ENCODE results near the gene IGSF9.

Gene IGSF9

DNA sequence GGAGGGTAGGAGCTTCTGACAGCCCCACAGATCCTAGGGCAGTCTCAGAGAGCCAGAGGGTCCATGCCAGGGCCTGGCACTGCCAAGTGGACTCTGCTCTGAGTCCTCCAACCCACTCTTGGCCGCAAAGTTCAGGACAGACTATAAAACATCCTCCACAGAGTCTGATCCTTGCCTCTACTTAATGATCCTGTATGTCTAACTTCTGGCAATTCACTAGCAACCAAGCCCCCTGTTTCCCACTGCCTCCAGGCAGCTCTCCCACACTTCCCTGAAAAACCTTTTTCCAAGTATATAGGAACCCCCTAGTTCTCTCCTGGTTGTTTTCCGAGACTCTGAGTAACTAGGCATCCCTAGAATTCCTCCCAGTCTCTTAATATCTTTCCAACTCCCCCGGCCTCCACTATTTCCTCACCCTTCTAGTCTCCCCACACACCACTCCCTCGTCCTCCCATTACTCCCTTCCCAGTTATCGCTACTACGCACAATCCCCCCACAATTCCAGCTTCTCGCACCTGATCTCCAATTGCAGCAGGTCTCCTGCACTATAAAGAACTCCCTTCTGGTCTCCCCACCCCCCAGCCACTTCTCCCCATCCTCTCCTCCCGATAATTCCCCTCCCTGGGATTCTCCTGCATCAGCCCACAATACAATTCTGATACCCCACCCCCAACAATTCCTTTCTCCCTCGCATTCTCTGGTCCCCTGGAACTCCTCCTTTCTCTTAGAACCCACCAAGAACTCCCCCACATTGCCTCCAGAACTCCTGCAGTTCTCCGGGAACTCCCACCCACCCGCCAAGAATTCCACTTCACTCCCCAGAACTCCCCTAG is 574 bp downstream of the IGSF9 start:
- FAIRE-seq = no peak

DNA sequence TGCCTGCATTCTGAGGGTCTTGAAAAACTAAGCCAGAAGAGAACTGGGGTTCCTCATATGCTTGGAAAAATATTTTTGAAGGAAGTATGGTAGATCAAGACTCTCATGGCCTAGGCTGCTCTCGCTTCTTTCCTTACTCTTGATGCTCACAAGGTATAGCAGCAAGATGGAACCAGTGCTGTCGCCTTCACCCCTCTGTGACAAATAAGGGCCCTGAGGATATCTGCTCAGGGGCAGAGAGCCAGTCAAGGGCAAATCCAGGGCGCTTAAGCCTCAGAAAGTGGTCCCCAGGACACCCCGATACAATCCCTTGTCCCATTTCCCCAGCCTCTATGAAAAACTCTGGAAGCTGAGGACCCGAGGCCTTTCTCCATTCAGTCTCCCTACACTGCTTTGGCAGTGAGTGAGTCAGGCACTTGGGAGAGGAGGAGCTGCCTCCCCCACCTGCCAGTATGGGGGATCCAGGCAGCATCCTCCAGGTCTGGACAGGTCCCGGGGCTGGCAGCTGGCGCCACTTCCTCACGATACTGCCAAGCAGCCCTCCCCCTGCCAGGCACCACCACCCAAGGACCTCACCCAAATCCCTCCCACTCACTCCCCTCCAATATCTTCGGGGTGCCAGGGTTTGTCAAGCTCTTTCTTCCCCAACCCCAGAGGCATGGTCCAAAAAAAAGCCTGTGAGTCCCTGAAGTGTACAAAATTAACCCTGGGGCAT is 1.3 kb downstream of the IGSF9 start:
- FAIRE-seq = no peak

DNA sequence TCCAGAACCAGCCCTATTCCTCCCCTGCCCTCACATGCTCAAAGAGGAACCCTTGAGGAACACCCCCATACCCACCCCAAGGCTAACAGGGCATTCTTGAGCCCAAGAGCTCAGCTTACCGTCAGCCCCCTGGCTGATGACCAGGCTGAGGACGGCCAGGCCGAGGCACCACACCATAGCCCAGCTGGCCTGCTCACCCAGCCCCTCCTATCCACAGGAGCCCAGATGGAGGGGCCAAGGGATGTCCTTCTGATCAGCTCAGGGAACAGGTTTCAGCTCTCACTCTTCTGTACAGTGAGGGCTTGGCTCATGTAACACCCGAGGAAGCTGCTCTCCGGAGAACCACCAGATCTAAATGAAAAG is 2.2 kb downstream of the IGSF9 start:
- no peak for FAIRE-seq

DNA sequence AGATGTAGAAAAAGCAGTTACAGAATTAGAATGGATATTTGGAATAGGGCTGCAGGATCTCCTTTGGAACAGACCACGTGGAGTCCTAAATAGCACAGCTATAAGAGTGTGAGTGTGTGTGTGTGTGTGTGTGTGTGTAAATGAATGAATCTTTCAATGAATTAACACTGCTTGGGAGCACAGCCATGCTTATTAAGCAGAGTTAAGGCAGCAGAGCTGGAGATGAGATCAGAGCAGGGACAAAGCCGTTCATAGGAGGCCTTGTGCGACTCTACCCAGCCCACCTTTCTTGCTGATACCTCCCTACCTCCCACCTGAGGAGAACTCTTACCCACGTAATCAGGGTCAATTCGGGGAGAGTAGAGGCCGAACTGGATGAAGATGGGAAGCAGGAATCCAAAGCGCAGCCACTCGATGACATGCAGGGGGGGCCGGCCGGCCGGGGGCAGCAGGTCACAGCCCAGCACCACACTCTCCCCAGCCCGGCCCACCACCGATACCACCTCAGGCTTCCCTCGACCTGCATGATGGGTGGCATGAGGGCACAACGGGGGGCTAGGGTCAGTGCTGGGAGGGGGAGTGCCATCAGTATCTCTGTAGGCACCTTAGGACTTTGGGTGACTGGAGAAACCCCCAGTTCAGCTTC is 2.7 kb downstream of the IGSF9 start:
- FAIRE-seq = no peak

DNA sequence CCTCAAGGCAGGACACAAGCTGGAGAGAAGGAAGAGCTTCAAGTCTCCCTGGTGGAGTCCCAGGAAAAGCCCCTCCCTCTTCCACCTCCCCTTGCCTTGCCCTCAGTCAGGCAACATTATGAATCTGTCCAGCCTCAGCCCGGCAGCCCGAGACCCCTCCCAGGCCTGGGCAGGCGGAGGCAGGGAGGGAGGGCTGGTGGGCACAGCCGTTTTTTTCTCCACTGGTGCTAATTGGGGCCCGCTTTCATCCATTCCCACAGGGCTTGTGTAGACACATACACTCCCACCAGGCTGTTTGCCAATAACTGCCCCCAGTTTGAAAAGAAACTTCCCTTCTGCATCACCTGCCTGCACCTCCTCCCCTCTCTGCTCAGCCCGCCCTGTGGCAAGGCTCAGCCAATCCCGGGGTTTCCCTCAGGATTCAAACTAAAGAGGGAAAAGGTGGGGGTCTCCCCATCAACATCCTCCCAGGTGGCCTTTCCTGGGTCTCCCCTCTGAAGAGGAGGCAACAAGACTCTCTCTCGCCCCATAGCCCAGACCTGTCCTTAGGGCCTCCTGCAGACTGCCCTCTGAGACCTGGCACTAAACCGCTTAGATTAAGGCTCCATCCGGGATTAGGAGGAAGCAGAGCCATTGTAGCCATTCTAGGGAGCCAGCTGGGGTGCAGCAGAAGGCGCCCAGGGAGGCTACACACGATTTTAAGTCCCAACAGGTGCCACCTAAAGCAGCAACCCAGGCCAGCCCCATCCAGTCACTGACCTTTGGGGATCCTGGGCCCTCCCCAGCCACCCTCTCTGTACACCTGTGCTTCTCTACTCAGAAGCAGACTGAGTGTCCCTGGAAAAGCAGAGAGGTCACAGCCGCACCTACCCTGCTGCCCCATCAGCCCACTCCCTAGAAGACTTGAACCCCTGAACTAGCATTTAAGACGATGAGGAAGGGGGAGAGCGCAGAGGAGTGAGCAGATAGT is 3.5 kb downstream of the IGSF9 start:
- no peak for FAIRE-seq

DNA sequence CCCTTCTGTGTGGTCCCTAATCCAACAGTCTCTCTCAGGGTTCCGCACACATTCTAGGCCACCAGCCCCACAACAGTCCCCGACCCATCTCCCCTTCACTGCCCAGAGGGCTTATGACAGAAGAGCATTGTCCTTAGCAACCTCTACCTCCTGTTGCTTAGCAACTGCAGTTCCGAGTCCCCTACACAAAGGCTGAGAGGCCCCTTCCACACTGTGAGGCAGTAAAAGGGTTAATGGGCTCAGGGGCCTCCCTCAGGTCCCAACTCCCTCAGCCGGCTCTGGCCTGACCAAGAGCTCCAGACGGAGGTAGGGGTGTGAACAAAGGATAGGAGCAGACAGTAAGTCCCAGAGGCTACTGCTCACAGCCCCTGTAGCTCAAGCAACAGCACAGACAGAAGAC is 4.3 kb downstream of the IGSF9 start:
- no peak for FAIRE-seq

DNA sequence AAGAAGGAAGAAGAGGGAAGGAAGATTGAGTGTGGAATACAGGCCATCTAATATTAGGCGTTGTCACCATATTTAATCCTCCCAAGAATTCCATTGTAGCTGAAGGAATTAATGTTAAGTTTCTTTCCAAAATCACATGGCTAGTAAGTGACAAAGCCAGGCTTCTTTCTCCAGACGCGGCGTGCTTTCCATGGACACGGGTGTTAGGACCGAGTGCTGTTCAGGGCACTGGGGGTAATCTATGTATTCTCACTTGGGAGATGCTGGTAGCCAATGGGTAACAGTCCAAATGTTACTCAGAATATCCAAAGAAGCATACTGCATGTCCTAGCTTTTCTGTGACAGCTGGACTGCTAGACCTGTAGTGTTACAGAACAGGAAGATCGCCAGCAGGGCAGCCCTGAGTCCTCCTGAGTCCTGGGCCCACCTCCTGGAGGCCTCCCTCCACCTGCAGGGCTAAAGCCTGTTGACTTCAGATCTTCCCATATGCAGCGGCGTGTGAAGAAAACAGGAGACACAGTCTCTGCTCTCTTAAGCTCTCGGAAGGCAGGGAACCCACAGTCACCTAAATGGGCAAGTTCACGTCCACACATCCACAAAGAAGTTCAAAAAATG is 5.3 kb downstream of the IGSF9 start:
- no peak for FAIRE-seq

DNA sequence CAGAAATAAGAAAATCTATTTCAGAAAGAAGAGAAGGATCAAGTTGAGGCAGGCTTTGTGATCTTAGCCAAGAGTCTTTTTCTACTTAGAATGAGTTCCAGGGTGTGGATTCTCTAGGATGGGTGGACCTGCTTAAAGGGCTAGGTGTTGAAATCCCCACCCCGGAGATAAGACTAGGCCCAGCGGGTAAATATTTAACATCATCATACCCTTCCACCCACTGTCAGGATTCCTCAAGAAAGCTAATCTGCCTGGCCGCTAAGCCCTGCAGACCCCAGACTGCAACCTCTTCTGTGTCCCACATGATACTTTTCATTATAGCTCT is 5.8 kb downstream of the IGSF9 start:
- no peak for FAIRE-seq

DNA sequence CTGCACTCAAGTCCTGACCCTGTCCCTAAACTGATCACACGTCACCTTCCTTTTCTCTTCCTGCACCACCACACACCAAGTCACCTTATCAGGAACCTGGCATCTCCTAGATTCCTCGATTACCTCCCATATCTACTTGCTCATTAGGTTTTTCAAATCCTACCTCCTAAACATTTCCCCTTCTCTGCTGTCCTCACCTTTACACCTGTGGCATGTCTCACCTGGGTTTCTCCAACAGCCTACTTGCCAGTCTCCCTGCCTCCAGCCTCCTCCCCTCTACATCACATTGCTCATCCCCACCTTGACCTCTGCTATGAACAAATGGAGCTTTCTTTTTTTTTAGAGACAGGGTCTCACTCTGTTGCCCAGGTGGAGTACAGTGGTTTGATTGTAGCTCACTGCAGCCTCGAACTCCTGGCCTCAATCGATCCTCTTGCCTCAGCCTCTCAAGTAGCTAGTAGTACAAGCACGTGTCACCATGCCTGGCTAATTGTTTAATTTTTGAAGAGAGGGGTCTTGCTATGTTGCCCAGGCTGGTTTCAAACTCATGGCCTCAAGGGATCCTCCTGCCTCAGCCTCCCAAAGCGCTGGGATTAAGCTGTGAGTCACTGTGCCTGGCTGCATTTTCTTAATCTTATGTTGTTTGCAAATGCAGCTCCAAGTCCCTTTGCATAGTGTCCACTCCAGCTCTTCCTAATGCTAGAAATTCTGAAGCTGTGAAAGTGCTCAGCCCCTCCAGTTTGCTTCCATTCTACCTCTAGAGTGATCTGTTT is 6.3 kb downstream of the IGSF9 start:
- no peak for FAIRE-seq

DNA sequence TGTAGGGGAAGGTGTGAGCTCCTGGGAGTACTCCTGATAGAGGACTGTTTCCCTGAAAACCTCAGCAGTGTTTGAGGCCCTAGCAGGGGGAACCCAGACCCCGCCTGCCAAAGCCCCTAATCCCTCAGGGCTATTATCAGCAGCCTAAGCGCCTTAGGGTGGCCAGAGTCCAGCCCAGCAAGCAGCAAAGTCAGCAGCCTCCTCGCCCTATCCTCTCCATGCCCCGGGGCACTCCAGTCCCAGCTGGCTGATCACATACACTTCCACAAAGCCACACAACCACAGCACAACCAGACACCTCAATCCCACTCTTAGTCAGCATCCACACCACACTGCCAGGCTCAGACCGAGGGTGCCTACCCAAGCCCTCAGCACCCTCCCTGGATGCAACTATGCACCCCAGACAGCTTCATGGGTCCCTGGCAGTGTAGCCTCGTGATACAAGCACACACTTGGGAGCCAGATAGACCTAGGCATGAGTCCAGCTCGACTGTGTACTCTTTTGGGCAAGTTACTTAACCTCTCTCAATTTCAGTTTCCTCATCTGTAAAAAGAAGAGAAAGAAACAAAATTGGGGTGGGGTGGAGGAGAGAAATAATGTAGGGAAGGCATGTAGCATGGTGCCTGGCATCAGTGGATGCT is 7.1 kb downstream of the IGSF9 start:
- FAIRE-seq = no peak

DNA sequence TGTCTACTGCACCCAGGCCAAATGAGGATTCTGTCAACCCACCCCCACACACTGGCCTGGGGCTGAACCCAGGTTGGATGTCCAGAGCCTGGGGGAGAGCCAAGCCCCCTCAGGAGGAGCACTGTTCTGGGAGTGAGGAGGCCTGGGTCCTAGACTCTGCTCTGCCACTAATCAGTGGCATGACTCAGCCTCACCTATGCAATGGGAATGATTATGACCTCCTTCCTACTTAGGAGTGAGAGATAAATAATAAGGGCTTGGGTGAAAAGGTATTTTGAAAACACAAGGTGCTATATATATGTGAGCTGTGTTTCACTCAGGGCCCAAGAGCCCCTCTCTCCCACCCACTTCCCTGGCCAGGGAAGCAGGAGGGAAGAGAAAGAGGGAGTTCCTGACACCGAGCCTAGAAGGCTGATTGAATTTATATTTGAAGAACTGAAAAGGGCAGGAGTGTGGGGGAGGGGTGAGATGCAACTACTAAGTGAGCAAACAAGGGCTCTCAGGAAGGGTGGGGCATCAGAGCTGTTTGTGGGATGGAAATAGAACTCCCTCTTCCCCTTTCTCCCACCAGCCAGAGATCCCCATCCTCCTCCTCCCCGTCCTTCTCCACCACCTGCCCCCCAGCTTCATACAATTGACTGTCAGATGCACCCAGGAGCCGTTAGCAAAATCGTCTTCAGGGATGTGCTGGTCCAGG is 8.2 kb downstream of the IGSF9 start:
- no peak for FAIRE-seq

DNA sequence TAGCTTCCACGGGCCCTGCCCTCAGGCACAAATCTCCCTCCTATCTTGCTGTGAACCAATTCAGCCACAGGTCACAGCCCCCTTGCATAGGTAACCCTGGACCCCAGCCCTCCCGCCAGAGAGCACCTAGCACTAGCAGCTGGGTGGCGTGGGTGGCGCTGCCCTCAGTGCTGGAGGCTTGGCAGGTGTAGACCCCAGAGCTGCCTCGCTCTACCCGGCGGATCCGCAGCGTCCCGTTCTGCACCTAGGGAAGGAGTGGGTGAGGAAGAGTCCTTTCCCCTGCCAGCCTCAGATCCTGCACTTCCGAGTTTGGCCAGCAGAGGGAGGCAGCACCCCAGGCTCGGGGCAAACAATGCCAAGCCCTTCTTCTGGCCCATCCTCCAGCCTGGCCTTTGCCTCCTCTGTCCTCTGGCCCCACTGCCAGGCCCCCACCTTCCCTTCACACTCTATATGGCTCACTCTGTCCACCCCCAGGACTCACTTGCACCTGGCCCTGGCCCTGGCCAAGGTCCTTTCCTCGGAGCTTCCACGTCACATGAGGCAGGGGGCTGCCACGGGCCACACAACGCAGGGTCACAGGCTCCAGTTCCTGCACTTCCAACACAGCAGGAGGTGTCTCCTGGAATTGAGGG is 9.0 kb downstream of the IGSF9 start:
- no peak for FAIRE-seq

DNA sequence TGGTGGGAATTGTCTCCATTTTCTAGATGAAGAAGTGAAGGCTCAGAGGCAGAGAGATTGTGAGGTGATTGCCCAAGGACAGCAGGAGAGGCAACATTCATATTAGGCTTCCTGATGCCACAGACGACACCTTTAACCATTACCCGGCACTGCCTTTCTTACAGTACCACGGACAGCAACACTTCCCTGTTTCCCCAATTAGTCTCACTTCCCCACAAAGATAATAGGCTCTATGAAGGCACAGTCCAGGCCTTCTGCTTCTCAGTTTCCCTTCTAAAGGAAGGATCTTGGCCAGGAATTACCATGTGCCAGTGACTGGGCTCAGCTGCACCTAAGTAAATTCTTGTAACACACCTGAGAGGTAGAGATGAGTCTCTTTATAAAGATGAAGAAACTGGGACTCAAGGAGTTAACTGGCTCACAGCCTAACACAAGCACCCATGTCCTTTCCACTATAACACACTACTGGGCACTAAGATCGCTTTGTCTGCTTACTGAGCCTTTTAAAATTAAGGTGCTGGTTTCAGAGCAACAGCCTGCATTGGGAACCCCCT is 9.6 kb downstream of the IGSF9 start:
- FAIRE-seq = no peak

DNA sequence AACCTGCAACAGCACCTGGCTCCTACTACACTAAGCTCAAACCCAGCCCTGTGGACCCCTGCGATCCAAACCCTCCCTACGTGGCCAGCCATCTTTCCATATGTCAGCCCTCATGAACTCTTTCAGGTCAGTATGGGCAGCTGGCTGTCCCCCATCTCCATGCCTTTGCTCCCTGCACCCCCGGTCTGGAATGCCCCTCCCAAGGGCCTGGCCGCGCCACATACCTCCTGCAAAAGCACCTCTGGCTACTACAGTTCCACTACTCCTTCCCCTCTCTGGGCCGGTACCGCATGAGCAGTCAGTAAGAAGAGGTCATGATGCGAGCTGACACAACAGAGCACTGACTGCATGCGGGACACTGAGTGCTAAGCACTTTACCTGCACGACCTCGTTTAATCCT is 10.1 kb downstream of the IGSF9 start:
- no peak for FAIRE-seq

DNA sequence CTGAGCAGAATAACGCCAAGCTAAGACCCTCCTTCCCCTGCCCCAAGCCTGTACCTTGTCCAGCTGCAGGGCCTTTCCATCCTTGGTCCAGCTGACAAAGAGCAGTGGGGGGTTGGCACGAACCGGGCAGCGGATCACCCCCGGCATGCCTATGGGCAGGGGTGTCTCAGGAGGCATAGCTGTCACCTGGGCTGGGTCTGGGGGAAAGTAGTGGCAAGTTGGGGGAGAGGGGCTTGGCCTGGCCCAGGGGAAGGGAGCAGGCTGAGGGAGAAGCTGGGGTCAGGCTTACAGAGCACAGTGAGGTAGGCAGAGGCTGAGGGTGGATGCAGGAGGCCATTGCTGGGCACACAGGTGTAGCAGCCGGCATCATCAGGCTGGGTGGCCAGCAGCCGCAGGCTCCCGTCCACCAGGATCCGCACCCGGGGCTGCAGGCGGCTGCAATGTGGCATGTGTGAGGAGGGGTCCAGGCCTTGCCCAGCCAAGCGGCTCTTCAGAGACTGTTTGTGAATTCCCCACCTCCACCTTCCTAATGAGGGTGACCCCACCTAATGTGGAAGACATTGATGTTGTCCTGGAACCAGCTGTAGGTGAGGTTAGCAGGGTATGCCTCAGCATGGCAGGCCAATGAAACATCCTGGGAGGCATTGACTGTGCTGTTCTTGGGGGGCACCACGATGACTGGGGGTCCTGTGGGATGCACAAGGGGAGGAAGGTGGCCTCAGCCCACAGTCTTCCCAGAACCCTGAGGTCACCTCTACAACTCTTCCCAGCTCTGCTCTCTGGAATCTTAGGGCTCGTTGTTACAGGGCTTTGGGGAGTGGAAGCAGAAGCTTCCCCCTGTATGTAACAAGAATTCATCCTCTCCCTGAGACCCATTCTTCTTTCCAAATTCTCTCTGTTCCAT is 11.0 kb downstream of the IGSF9 start:
- no peak for FAIRE-seq

DNA sequence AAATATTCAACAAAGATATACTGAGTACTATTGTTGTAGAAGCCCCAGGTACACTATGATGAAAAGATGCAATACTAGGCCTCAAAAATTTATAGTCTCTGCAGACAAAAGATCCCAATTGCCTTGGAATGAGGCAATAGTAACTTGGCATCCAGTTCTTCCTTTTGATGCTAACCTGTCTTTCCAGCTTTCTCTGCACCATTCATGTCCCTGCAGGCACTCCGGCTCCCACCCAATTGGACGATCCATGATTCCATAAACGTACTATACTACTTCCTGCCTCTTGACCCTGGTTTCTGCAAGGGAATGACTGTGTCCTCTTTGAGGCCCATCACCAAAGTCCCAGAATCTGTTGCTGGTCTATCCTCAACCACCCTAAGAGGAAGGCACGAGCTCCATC is 12.1 kb downstream of the IGSF9 start:
- FAIRE-seq = no peak

DNA sequence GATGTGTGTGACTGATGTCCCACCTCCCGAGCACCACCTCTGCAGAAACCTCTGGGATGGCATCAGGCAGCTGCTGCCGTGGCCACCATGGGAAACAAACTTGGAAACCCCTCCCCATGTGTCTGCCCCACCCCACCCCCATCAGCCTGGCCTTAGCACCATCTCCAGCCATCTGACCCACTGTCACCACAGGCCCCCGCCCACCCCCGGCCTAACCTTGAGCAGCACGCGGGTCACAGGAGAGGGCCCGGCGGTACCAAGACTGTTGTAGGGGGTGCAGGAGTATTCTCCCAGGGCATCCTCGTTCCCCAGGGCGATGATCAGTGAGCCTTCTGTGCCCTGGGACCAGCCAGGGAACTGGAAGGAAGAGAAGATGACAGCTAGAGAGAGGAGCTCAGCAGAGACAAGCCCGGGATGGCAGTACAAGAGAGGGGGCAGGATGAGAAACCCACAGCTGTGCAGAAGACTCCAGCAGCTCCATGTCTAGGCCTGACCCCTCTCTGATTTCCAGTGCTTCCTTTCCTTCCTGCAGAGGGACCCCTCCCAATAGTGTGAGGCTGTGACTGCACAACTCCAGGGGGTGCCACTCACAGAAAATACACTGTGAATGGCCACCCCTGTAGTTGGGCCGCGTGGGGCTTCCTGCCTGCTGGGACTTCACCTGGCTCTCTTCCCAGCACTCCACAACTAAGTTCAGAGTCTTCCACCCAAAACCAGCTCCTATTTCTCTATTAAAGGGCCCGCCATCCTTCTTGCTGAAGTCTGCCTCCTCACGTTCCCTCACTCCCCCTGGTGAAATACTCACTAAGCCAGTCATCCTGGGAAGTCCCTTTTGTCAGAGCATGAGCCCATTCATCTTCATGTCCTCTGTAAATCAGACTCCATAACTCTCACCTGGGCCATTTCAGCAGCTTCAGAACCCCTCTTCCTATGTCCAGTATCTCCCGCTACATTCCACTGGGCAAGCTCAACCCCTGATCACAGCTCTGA is 12.8 kb downstream of the IGSF9 start:
- no peak for FAIRE-seq

Data from G401.6 (cell line).